Heart left ventricle (tissue), 16 donors: ENCODE results near the gene TEX29. TPM values are rescaled to one million over a fixed set of nuclear protein-coding genes. Genes with fewer than 3 reads are reported as not detected.

Experiments used
- ATAC-seq, 4 donors: fragments of 200-7000 bp; cut with Tn5 transposase; one replicate each; pipeline ENCODE4 v1.9.1; 2020 to 2022; ENCODE audit warnings: moderate library complexity in 4 of 4, mild to moderate bottlenecking in 3 of 4, moderate number of reproducible peaks in 1 of 4
- DNase-seq, 5 donors: peaks; one replicate each; pipeline ENCODE4 v3.0.0-alpha.2; 2020
- H3K27ac ChIP-seq, 12 donors: fragments of 200-600 bp; sonication (generic) in 4 of 12; one replicate each; pipeline versions ENCODE4 v1.5.0 to v1.8.0; 2016 to 2022; ENCODE audit warnings: mild to moderate bottlenecking in 2 of 12
- H3K27me3 ChIP-seq, 9 donors: fragments of 200-600 bp; sonication (generic) in 2 of 9; one replicate each; pipeline versions ENCODE4 v1.5.1 to v1.8.0; 2016 to 2022; ENCODE audit warnings: mild to moderate bottlenecking in 3 of 9
- H3K36me3 ChIP-seq, 9 donors: fragments of 200-600 bp; sonication (generic) in 2 of 9; one replicate each; pipeline versions ENCODE4 v1.5.0 to v1.8.0; 2018 to 2022; ENCODE audit warnings: mild to moderate bottlenecking in 2 of 9
- H3K4me1 ChIP-seq, 12 donors: fragments of 200-600 bp; sonication (generic) in 4 of 12; one replicate each; pipeline versions ENCODE4 v1.5.0 to v1.8.0; 2016 to 2022; ENCODE audit warnings: mild to moderate bottlenecking in 3 of 12
- H3K4me3 ChIP-seq, 12 donors: fragments of 200-600 bp; sonication (generic) in 4 of 12; one replicate each; pipeline versions ENCODE4 v1.5.0 to v1.8.0; 2017 to 2022; ENCODE audit warnings: mild to moderate bottlenecking in 9 of 12, moderate library complexity in 4 of 12
- H3K9me3 ChIP-seq, 12 donors: fragments of 200-600 bp; sonication (generic) in 4 of 12; one replicate each; pipeline versions ENCODE4 v1.5.0 to v1.8.0; 2016 to 2022; ENCODE audit warnings: mild to moderate bottlenecking in 1 of 12
- POLR2A ChIP-seq, 2 donors: fragments of 450-650 bp; IDR thresholded peaks; one replicate each; pipeline ENCODE4 v1.6.1; 2017; ENCODE audit warnings: antibody characterized with exemption in 2 of 2, mild to moderate bottlenecking in 2 of 2, moderate library complexity in 2 of 2
- WGBS, 4 donors: extraction: QIAGEN DNeasy Blood & Tissue Kit in 2 of 4; methylation state at CpG; one replicate each; pipeline versions ENCODE4 v1.1.5 to v1.1.7; 2013 to 2018; 5-methylcytosine and 5-hydroxymethylcytosine counted together
- intact Hi-C, 10 donors: fragments of 100-400 bp; cut with DNase I; formaldehyde crosslinking; loops; one replicate each; pipeline versions ENCODE4 v1.11.1 to v1.14.2; 2022
- polyA plus RNA-seq, 2 donors: library from polyadenylated mRNA; stranded (reverse); fragments of 200-250 nt; gene quantifications; one replicate each; pipeline ENCODE4 v1.2.3, GENCODE V29; 2013
- total RNA-seq, 9 donors: library from RNA; depleted of rRNA in 2 of 9; stranded (reverse); fragments of >200 nt in 2 of 9; fragmentation: NEBNext Ultra II Directional in 3 of 9; extraction: Animal tissue kit (Norgen Biotek cat#: 25700) in 3 of 9; gene quantifications; one replicate each; pipeline versions ENCODE4 v1.1.0 to v1.2.4, GENCODE V29; 2016 to 2023
- TF ChIP-seq, protein P1 (sequence below), 12 donors: fragments of 200-600 bp; sonication (generic) in 4 of 12; IDR thresholded peaks; one replicate each; pipeline versions ENCODE4 v1.5.0 to v1.8.0; 2018 to 2022; ENCODE audit warnings: antibody characterized with exemption in 12 of 12, mild to moderate bottlenecking in 5 of 12
- donor health status: ischemic (EF 13 %, LVEDD 7.1; RV severe dilation, severe dysfunction).
- donor health status: healthy with polysubstance abuse.
- donor health status: DM: no; HTN: yes; CAD: no.
- donor health status: DM: no; HTN: no; CAD: no.
- donor health status: ischemic (EF 25% LVEDD 6.9; RV normal size, moderate dysfunction).
- donor health status: ischemic (EF 25% LVEDD 5.7; RV mildly dilated, moderate dysfunction).
- donor health status: healthy.
- donor health status: DM: yes; HTN: yes; CAD: no.
- donor health status: ischemic (EF 35%, LVEDD 5.7; RV mildly dilated, moderate dysfunction).
- donor health status: nonischemic (EF 11% LVEDD 7.7; RV severe dilation, severe dysfunction).
- donor health status: DM: yes; HTN: yes; CAD: no.
- donor health status: PGD.
- donor health status: ischemic (EF 29% LVEDD 5.4; RV normal size, mild dysfunction).
- donor health status: nonischemic (EF 23%, LVEDD 6.1; RV moderate dilation, normal function).

TEX29 gene
- total and polyA plus RNA-seq, 11 donors: 0.15 to 0.57 (median 0.35) TPM; not detected in 6

DNA sequence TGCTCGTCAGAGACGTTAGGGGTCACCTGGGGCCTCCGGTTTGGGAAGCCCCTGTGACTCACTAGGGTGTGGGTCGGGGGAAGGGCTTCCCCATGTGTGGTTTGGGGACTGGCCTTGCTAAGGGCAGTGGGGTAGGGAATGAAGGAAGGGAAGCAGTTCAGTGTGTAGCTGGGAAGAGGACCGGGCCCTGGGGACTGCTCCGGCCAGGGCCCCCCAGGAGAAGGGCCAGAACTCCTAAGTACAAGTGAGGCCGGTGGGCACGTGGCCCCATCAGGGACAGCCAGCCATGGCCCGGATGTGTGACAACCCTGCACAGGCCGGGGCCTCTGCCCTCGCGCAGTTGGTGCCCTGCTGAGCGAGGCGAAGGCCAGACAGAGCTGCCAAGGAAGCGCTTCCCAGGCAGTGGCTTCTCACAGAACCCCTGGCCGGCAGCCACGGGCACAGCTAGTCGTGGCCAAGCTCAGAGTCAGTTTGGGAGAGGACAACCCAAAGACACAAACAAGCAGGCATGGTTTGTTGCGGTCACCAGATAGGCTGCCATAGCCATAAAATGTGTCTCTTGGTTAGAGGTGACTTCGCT lies 25.7 kb downstream of the TEX29 start:
- Histone ChIP-seq H3K4me1 (no peaks in the 10 kb centered on the region), H3K9me3 (no peaks in the 10 kb centered on the region), H3K27me3 (no peaks in the 10 kb centered on the region), H3K4me3 (no peak overlapping the region), H3K36me3 (no peaks in the 10 kb centered on the region), H3K27ac (no peak overlapping the region)
- 77 to 97% (median 84%) methylated on average over 5 to 20 of the region's 20 CpGs for WGBS, 4 donors
- peak; percentile 47 to 69 (median 58) for ATAC-seq
- TF ChIP-seq, protein P1, sequence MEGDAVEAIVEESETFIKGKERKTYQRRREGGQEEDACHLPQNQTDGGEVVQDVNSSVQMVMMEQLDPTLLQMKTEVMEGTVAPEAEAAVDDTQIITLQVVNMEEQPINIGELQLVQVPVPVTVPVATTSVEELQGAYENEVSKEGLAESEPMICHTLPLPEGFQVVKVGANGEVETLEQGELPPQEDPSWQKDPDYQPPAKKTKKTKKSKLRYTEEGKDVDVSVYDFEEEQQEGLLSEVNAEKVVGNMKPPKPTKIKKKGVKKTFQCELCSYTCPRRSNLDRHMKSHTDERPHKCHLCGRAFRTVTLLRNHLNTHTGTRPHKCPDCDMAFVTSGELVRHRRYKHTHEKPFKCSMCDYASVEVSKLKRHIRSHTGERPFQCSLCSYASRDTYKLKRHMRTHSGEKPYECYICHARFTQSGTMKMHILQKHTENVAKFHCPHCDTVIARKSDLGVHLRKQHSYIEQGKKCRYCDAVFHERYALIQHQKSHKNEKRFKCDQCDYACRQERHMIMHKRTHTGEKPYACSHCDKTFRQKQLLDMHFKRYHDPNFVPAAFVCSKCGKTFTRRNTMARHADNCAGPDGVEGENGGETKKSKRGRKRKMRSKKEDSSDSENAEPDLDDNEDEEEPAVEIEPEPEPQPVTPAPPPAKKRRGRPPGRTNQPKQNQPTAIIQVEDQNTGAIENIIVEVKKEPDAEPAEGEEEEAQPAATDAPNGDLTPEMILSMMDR (IDR thresholded peaks at IDR 0.05): no peak
- TF ChIP-seq POLR2A (IDR thresholded peaks at IDR 0.05): no peak
- intact Hi-C loops: no loop called here
- peak in 2 of 5 donors; percentile 45 to 68 for DNase-seq

DNA sequence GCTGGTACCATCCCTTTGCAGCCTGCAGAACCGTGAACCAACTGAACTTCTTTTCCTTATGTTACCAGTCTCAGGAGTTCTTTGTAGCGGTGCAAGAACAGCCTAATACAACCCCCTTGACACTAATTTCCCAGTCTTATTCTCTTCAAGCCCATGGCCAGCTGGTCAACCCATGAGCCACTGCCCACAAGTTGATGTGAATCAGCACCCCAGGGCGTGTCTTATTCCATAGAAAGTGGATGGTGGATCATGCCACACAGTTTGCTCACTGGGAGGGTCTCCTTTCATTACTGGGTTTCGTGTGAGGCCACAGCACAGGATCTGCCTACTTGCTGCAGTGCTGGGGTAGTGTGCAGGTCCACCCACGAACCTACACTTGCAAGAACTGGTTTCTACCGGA lies 27.0 kb downstream of the TEX29 start:
- Histone ChIP-seq H3K9me3 (peaks cover 0 to 7% (median 0%) of the 10 kb centered on the region in 12 donors), H3K27ac (no peak overlapping the region), H3K36me3 (no peaks in the 10 kb centered on the region), H3K4me3 (no peak overlapping the region), H3K27me3 (no peaks in the 10 kb centered on the region), H3K4me1 (no peaks in the 10 kb centered on the region)
- no peak for TF ChIP-seq POLR2A (IDR thresholded peaks at IDR 0.05)
- TF ChIP-seq, protein P1 (IDR thresholded peaks at IDR 0.05): no peak
- intact Hi-C loops: no loop called here
- ATAC-seq: no peak
- no peak for DNase-seq
- WGBS, 4 donors: 89 to 93% (median 91%) methylated on average over 5 to 6 of the region's 6 CpGs

DNA sequence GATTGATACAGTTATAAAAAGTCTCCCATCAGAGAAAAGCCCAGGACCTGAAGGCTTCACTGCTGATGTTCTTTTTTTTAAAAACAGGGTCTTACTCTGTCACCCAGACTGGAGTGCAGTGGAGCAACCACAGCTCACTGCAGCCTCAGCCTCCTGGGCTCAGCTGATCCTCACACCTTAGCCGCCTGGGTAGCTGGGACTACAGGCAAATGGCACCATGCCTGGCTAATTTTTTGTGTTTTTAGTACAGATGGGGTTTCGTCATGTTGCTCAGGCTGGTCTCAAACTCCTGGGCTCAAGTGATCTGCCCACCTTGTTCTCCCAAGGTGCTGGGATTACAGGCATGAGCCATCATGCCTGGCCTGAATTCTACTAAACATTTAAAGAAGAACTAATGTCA lies 33.1 kb downstream of the TEX29 start:
- intact Hi-C loops: no loop called here
- ATAC-seq: no peak
- Histone ChIP-seq H3K9me3 (peaks cover 0 to 11% (median 0%) of the 10 kb centered on the region in 12 donors), H3K36me3 (no peaks in the 10 kb centered on the region), H3K27me3 (no peaks in the 10 kb centered on the region), H3K27ac (no peak overlapping the region), H3K4me1 (no peaks in the 10 kb centered on the region), H3K4me3 (no peak overlapping the region)
- WGBS, 4 donors: 72 to 80% (median 78%) methylated on average over 2 of the region's 2 CpGs
- no peak for DNase-seq
- TF ChIP-seq, protein P1 (IDR thresholded peaks at IDR 0.05): no peak
- TF ChIP-seq POLR2A (IDR thresholded peaks at IDR 0.05): no peak

DNA sequence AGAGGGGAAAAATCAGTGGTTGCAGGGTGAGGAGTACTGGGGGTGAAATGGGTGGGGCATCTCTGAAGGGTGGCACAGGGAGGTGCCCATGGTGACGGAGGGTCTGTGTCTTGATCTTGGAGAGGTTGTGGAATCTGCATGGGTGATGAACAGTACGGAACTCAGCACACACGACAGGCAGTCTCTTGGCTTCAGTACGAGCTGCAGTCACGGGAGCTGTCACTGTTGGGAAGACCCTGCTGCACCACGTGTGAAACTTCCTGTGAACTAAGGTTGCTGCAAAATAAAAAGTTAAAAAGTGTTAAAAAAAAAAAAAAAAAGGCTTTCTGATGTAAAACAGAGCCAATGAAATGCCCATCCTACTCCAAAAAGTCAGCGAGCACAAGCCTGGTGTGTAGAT lies 34.3 kb downstream of the TEX29 start:
- no peak for ATAC-seq
- 55 to 65% (median 63%) methylated on average over 7 of the region's 7 CpGs for WGBS, 4 donors
- intact Hi-C loops: no loop called here
- DNase-seq: no peak
- H3K36me3 ChIP-seq: no peaks in the 10 kb centered on the region
- no peak overlapping the region for H3K4me3 ChIP-seq
- no peaks in the 10 kb centered on the region for H3K4me1 ChIP-seq
- TF ChIP-seq, protein P1 (IDR thresholded peaks at IDR 0.05): no peak
- no peak for TF ChIP-seq POLR2A (IDR thresholded peaks at IDR 0.05)
- no peak overlapping the region for H3K27ac ChIP-seq
- H3K27me3 ChIP-seq: no peaks in the 10 kb centered on the region
- peaks cover 0 to 11% (median 0%) of the 10 kb centered on the region in 12 donors for H3K9me3 ChIP-seq
